ENCODE data around the gene CADPS2. TPM values are rescaled to one million over a fixed set of nuclear protein-coding genes. Genes with fewer than 3 reads are reported as not detected.

CADPS2 gene
- total RNA-seq, 2 experiments from 2014 or later: not detected

DNA sequence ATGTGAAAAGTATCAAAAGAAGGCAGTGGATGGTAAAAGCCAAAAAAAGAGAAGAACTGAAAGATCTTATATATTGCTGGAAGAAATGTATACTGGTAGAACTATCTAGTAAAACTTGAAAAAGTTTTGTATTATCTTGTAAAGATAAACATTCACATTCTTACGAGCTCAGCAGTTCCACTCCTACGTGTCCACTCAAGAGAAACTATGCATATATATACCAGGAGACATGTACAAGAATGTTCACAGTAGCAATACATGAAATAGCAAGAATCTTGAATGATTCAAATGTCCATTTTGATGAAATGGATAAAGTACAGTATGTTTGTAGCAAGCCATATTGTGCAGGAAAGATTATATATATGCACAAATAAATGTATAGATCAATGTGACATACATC lies 342.4 kb downstream of the CADPS2 start:
- Histone ChIP-seq H3K4me3 (ENCODE audit: low read length) (no peak overlapping the region), H3K4me1 (ENCODE audit: insufficient read depth, low read length) (no peaks in the 10 kb centered on the region), H3K36me3 (ENCODE audit: insufficient read depth, low read length) (no peaks in the 10 kb centered on the region), H3K27me3 (ENCODE audit: control insufficient read depth in 1 of 2, insufficient read depth in 2 of 2, low read length in 2 of 2) (no peaks in the 10 kb centered on the region), H3K27ac (ENCODE audit: low read depth in 1 of 2, low read length in 2 of 2) (no peak overlapping the region), H3K9me3 (ENCODE audit: control insufficient read depth in 1 of 2, insufficient read depth in 1 of 2, low read length in 2 of 2) (no peaks in the 10 kb centered on the region)
- TF ChIP-seq CTCF (IDR thresholded peaks at IDR 0.05): no peak
- no peak for ATAC-seq (ENCODE audit: poor library complexity)
- no peak for DNase-seq
- no peak overlapping the region for H3K4me3 Mint-ChIP-seq
- POLR2A ChIA-PET: no interaction called here
- no peaks in the 10 kb centered on the region for H3K4me1 Mint-ChIP-seq (ENCODE audit: low read depth)
- CTCF ChIA-PET: no interaction called here
- H3K27me3 Mint-ChIP-seq: no peaks in the 10 kb centered on the region
- no peak overlapping the region for H3K27ac Mint-ChIP-seq
- intact Hi-C loops (cut with DNase I, micrococcal nuclease): no loop called here
- no peaks in the 10 kb centered on the region for H3K36me3 Mint-ChIP-seq (ENCODE audit: low read depth)
- H3K9me3 Mint-ChIP-seq: no peaks in the 10 kb centered on the region

- no peak for TF ChIP-seq CTCF (IDR thresholded peaks at IDR 0.05)
- intact Hi-C loops (cut with DNase I, micrococcal nuclease): no loop called here
Measured at GRCh38 chr7:122543166-122543565, 343.1 kb downstream of the CADPS2 start.

DNA sequence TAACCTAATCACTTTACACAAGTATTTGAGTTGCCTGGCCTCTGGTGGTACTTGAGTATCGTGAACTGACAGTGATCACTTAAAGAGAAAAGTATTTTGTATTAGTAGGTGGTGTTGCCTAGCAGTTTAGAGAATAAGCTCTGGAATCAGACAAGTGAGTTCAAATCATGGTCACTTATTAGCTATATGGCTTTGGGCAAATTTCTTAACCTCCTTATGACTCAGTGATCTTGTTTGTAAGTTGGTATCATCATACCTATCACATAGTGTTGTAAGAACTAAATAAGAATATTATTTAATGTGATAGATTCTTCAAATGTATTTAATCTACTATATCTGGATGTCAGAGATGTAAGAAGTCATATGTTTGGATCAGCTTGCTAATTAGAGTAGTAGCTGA lies 351.2 kb downstream of the CADPS2 start:
- H3K9me3 ChIP-seq (ENCODE audit: control insufficient read depth in 1 of 2, insufficient read depth in 1 of 2, low read length in 2 of 2): no peaks in the 10 kb centered on the region
- intact Hi-C loops (cut with DNase I, micrococcal nuclease): loop anchor here in 1 of 2 experiments (10.0 kb wide), 1 partner anchor 60 kb away; no protein-coding TSS in a partner anchor

More at GRCh38 chr7:122543166-122543565, 343.1 kb downstream of the CADPS2 start:
- no peak overlapping the region for H3K27ac ChIP-seq (ENCODE audit: low read depth in 1 of 2, low read length in 2 of 2)
- no peaks in the 10 kb centered on the region for H3K4me1 Mint-ChIP-seq (ENCODE audit: low read depth)
- no peaks in the 10 kb centered on the region for H3K36me3 Mint-ChIP-seq (ENCODE audit: low read depth)
- H3K27ac Mint-ChIP-seq: no peak overlapping the region
- ChIA-PET POLR2A (no interaction called here), CTCF (no interaction called here)
- H3K27me3 Mint-ChIP-seq: no peaks in the 10 kb centered on the region
- no peaks in the 10 kb centered on the region for H3K27me3 ChIP-seq (ENCODE audit: control insufficient read depth in 1 of 2, insufficient read depth in 2 of 2, low read length in 2 of 2)
- H3K4me1 ChIP-seq (ENCODE audit: insufficient read depth, low read length): no peaks in the 10 kb centered on the region
- no peak overlapping the region for H3K4me3 Mint-ChIP-seq
- H3K9me3 ChIP-seq (ENCODE audit: control insufficient read depth in 1 of 2, insufficient read depth in 1 of 2, low read length in 2 of 2): no peaks in the 10 kb centered on the region
- H3K9me3 Mint-ChIP-seq: no peaks in the 10 kb centered on the region
- no peak for ATAC-seq (ENCODE audit: poor library complexity)
- no peaks in the 10 kb centered on the region for H3K36me3 ChIP-seq (ENCODE audit: insufficient read depth, low read length)
- no peak for DNase-seq
- H3K4me3 ChIP-seq (ENCODE audit: low read length): no peak overlapping the region

More for the DNA sequence above, 351.2 kb downstream of the CADPS2 start:
- POLR2A ChIA-PET: no interaction called here
- Histone ChIP-seq H3K36me3 (ENCODE audit: insufficient read depth, low read length) (no peaks in the 10 kb centered on the region), H3K4me3 (ENCODE audit: low read length) (no peak overlapping the region), H3K27me3 (ENCODE audit: control insufficient read depth in 1 of 2, insufficient read depth in 2 of 2, low read length in 2 of 2) (no peaks in the 10 kb centered on the region), H3K4me1 (ENCODE audit: insufficient read depth, low read length) (no peaks in the 10 kb centered on the region), H3K27ac (ENCODE audit: low read depth in 1 of 2, low read length in 2 of 2) (no peak overlapping the region)
- DNase-seq (no peak), ATAC-seq (ENCODE audit: poor library complexity) (no peak)
- H3K36me3 Mint-ChIP-seq (ENCODE audit: low read depth): no peaks in the 10 kb centered on the region
- TF ChIP-seq CTCF (IDR thresholded peaks at IDR 0.05): no peak
- no peaks in the 10 kb centered on the region for H3K4me1 Mint-ChIP-seq (ENCODE audit: low read depth)
- CTCF ChIA-PET: no interaction called here
- H3K27me3 Mint-ChIP-seq: no peaks in the 10 kb centered on the region
- H3K4me3 Mint-ChIP-seq: no peak overlapping the region
- H3K9me3 Mint-ChIP-seq: no peaks in the 10 kb centered on the region
- no peak overlapping the region for H3K27ac Mint-ChIP-seq

Data from CD4-positive, alpha-beta T cell (primary cell).